ENCODE data around the gene CNP.

Gene CNP

GRCh38 chr17:41957869-41958439 is 8.6 kb upstream of the CNP start:
- TF ChIP-seq ZBTB7A (IDR thresholded peaks at IDR 0.05; ENCODE audit: low read depth) (no peak), TAF1 (IDR thresholded peaks at IDR 0.05; ENCODE audit: low read depth) (no peak), RAD21 (IDR thresholded peaks at IDR 0.05; ENCODE audit: low read depth) (no peak), CREB1 (IDR thresholded peaks at IDR 0.05; ENCODE audit: low read depth) (no peak), CEBPB (IDR thresholded peaks at IDR 0.05) (no peak), FOXM1 (IDR thresholded peaks at IDR 0.05; ENCODE audit: borderline replicate concordance, low read depth) (no peak), YY1 (IDR thresholded peaks at IDR 0.05; ENCODE audit: low read depth) (no peak)

- TF ChIP-seq EGR1 (IDR thresholded peaks at IDR 0.05), result no peak
- TF ChIP-seq, protein P1, sequence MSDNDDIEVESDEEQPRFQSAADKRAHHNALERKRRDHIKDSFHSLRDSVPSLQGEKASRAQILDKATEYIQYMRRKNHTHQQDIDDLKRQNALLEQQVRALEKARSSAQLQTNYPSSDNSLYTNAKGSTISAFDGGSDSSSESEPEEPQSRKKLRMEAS (IDR thresholded peaks at IDR 0.05), result 0 out of 2 replicates have a peak, but pooled peaks have one; percentile 14
- TF ChIP-seq TEAD4 (IDR thresholded peaks at IDR 0.05), result peak; percentile 62; the same call in 1 of the 2 replicates
- TF ChIP-seq REST (IDR thresholded peaks at IDR 0.05; ENCODE audit: low read depth), result no peak
Observed at GRCh38 chr17:41959030-41959335, 7.6 kb upstream of the CNP start.

DNA sequence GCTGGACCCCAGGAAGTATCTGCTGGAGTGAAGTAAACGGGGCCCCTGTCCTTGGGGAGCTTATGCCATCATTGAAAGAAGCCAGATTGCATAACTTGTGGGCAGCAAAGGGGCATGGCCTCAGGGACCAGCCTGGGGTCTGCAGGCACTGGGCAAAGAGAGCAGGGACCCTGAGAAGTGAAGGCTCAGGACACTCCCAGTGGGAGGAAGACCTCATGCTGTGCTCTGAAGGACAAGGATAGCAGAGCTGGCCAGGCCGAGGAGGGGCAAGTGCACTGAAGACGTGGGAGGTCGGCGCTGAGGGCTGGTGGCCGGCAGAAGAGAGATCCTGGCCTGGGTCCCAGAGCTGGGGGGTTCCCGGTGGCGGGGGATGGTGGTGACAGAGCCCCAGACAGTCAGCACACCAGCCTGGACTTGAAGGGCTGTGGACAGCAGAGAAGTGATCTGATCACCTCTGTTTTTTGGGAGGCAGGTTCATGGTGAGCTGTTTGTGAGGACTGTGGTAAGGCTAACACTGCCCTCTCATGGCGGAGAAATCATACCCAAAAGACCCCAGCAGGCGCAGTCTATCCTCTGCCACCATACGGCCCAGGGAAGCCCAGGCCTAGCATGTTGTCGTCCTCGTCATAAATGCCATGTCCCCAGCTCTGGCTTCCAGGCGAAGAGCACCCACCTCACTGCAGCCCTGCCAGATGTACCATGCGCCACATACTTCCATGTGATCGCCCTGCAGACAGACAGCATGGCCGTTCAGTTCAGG is 7.1 kb upstream of the CNP start:
- TF ChIP-seq EP300 (IDR thresholded peaks at IDR 0.05; ENCODE audit: borderline replicate concordance) (peak; percentile 19; the same call in 1 of the 2 replicates), REST (IDR thresholded peaks at IDR 0.05; ENCODE audit: low read depth) (no peak), CEBPB (IDR thresholded peaks at IDR 0.05) (peak; percentile 69), TAF1 (IDR thresholded peaks at IDR 0.05; ENCODE audit: low read depth) (no peak), CREB1 (IDR thresholded peaks at IDR 0.05; ENCODE audit: low read depth) (no peak), NFIC (IDR thresholded peaks at IDR 0.05) (0 out of 2 replicates have a peak, but pooled peaks have one; percentile 26), FOXM1 (IDR thresholded peaks at IDR 0.05; ENCODE audit: borderline replicate concordance, low read depth) (no peak), RAD21 (IDR thresholded peaks at IDR 0.05; ENCODE audit: low read depth) (peak; percentile 72), ZBTB7A (IDR thresholded peaks at IDR 0.05; ENCODE audit: low read depth) (peak; percentile 71; the same call in 1 of the 2 replicates), EGR1 (IDR thresholded peaks at IDR 0.05) (no peak), TCF12 (IDR thresholded peaks at IDR 0.05; ENCODE audit: low read depth) (no peak), YY1 (IDR thresholded peaks at IDR 0.05; ENCODE audit: low read depth) (no peak), TEAD4 (IDR thresholded peaks at IDR 0.05) (no peak)
- TF ChIP-seq, protein P2, sequence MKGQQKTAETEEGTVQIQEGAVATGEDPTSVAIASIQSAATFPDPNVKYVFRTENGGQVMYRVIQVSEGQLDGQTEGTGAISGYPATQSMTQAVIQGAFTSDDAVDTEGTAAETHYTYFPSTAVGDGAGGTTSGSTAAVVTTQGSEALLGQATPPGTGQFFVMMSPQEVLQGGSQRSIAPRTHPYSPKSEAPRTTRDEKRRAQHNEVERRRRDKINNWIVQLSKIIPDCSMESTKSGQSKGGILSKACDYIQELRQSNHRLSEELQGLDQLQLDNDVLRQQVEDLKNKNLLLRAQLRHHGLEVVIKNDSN (IDR thresholded peaks at IDR 0.05), result no peak
- TF ChIP-seq, protein P1 (IDR thresholded peaks at IDR 0.05), result no peak

DNA sequence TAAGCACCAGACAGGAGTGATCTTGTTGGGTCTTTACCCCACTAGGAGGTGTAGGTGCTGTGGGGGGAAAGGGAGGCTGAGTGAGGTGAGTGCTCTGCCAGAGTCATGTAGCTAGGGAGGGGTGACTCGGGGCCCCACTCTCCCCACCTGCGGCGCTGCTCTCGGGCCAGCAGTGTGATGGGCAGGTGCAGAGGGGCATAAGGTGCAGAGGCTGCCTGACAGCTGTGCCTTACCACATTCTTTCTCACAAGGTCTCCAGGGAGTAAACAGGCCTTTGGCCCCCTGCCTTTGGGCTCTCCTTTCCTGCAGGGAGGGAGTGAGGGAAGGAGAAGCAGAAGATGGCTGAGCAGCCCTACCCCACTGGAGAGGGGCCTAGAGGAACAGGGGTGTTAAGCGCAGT is 4.5 kb upstream of the CNP start:
- TF ChIP-seq CEBPB (IDR thresholded peaks at IDR 0.05) (no peak), CREB1 (IDR thresholded peaks at IDR 0.05; ENCODE audit: low read depth) (no peak), FOXM1 (IDR thresholded peaks at IDR 0.05; ENCODE audit: borderline replicate concordance, low read depth) (no peak), ZBTB7A (IDR thresholded peaks at IDR 0.05; ENCODE audit: low read depth) (no peak), RAD21 (IDR thresholded peaks at IDR 0.05; ENCODE audit: low read depth) (no peak), TEAD4 (IDR thresholded peaks at IDR 0.05) (no peak), TCF12 (IDR thresholded peaks at IDR 0.05; ENCODE audit: low read depth) (no peak), YY1 (IDR thresholded peaks at IDR 0.05; ENCODE audit: low read depth) (no peak), REST (IDR thresholded peaks at IDR 0.05; ENCODE audit: low read depth) (no peak), TAF1 (IDR thresholded peaks at IDR 0.05; ENCODE audit: low read depth) (no peak), EGR1 (IDR thresholded peaks at IDR 0.05) (no peak), EP300 (IDR thresholded peaks at IDR 0.05; ENCODE audit: borderline replicate concordance) (no peak), NFIC (IDR thresholded peaks at IDR 0.05) (no peak)
- TF ChIP-seq, protein P1 (IDR thresholded peaks at IDR 0.05), result no peak
- TF ChIP-seq, protein P2 (IDR thresholded peaks at IDR 0.05), result no peak
